Measurements from ENCODE around the gene EIF2D.
A peak's percentile ranks its signal among the peaks of the same experiment; 100 is the strongest.
"Not testable (repeated sequence)": the region's sequence is repeated elsewhere in the genome, so short reads cannot be mapped to it uniquely, and the experiment has no call there.

The EIF2D gene

GRCh38 chr1:206586501-206587445 is 25.5 kb downstream of the EIF2D start:
- DNase-seq: no peak

GRCh38 chr1:206584683-206585082 is 27.6 kb downstream of the EIF2D start:
- no peak for DNase-seq

- peak; percentile 90 for DNase-seq
Measured at GRCh38 chr1:206583707-206584648, 28.3 kb downstream of the EIF2D start.

GRCh38 chr1:206582971-206583706 is 29.1 kb downstream of the EIF2D start:
- DNase-seq: no peak

- DNase-seq: no peak
Measured at GRCh38 chr1:206582537-206582936, 29.7 kb downstream of the EIF2D start.

- DNase-seq: peak; percentile 86
Measured at GRCh38 chr1:206581571-206581981, 30.7 kb downstream of the EIF2D start.

- DNase-seq: not testable (repeated sequence)
Measured at GRCh38 chr1:206581114-206581497, 31.2 kb downstream of the EIF2D start.

GRCh38 chr1:206580438-206581113 is 31.7 kb downstream of the EIF2D start:
- no peak for DNase-seq

- peak; percentile 87 for DNase-seq
Measured at GRCh38 chr1:206579747-206580437, 32.4 kb downstream of the EIF2D start.

- DNase-seq: no peak
Measured at GRCh38 chr1:206578978-206579374, 33.3 kb downstream of the EIF2D start.

- no peak for DNase-seq
Measured at GRCh38 chr1:206578068-206578977, 33.9 kb downstream of the EIF2D start.

- DNase-seq: no peak
Measured at GRCh38 chr1:206577626-206578025, 34.6 kb downstream of the EIF2D start.

- DNase-seq: no peak
Measured at GRCh38 chr1:206575894-206576737, 36.1 kb downstream of the EIF2D start.

- DNase-seq: no peak
Measured at GRCh38 chr1:206575165-206575893, 36.9 kb downstream of the EIF2D start.

- no peak for DNase-seq
Measured at GRCh38 chr1:206573762-206574161, 38.5 kb downstream of the EIF2D start.

- DNase-seq: no peak
Measured at GRCh38 chr1:206573319-206573718, 38.9 kb downstream of the EIF2D start.

- DNase-seq: no peak
Measured at GRCh38 chr1:206572835-206573234, 39.4 kb downstream of the EIF2D start.

GRCh38 chr1:206570529-206570928 is 41.7 kb downstream of the EIF2D start:
- no peak for DNase-seq

GRCh38 chr1:206569556-206569955 is 42.7 kb downstream of the EIF2D start:
- DNase-seq: no peak

Data from activated CD8-positive, alpha-beta memory T cell treated with anti-CD3 and anti-CD28 coated beads, Interleukin-2, amount 50 U/mL, for 4 hours (primary cell).